Stimulated activated CD4-positive, alpha-beta T cell treated with anti-CD3 and anti-CD28 coated beads, TNF-alpha, amount 100 ng/mL, for 1 hour (primary cell): ENCODE results near the gene DSC3.

Source experiments
- DNase-seq, 3 donors: peaks; one replicate each; pipeline ENCODE4 v3.0.0-alpha.2; 2020; ENCODE audit warnings: low read depth in 3 of 3, low spot score in 1 of 3

DSC3 gene

DNA sequence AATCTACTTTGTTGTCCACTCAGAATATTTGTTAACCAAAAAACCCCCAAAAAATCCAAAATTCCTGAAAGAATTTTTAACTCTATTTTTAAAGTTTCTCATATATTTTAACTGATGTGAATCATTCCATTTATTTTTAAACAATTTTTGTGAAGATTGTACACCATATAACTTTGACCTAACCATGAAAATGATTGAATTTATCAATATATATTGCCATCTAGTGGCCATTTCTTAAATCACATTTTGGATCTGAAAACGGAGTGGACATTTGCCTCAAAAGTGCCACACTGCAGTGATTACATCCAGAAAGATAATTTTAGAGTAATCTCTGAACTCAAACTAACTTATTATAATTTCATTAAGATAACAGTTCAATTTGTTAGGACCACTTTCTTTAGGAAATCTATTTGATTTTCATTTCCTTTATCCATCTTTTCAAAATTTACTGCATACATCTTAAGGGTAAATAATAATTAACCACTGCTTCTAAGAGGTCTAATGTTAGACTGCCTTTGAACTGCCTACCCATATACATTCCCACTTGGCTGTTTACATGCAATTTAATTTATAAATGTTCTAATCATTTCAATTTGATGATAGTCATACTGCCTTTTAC lies 71.1 kb downstream of the DSC3 start:
- DNase-seq = no peak

DNA sequence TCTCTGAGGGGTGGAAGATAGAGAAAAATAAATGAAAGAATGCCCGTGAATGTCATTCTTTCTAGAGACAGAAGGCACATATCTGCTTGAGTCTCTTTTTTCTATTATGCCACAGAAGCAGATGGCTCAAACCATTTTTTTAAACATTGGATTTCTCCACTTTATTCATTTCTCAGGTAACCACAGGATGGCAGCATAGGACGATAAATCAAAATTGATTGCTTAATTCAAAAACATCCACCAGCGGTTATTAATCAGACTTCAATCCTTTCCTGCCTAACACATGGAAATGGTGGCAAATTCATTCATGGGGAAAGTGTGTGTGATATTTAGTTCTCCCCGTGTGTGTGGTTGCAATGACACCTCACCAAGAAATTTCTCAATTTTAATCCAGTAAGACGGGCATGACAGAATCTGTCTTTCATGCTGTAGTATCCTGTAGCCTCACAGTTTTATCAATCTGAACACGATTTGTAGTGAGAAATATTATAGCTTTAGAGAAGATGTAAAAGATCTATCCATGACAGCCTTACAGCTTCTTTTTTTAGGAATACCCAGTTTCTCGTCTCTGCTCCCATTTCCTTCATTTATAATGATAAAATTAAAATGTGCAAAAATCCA lies 72.2 kb downstream of the DSC3 start:
- DNase-seq = no peak

DNA sequence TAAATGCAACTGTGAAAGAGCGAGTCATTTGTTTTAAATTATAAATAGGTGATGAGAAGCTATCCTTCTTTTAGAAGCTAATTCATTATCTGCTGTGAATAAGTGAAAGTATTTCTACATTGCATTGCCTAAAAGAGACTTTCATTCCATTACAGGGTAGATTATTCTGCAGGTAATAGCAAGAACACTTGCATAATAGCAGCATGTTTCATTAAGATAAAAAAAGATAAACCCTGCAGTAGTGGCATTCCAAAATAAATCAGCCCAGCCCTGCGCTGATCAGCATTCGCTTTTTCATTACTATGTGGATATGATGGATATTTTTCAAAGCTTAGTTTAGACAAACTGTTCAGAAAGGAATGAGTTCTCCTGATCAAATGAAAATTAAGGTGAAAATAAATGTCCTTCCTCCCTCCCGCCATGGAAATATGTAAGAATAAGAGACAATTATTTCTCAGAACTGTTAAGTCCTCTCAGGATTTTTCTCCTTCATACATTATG lies 72.8 kb downstream of the DSC3 start:
- no peak for DNase-seq

DNA sequence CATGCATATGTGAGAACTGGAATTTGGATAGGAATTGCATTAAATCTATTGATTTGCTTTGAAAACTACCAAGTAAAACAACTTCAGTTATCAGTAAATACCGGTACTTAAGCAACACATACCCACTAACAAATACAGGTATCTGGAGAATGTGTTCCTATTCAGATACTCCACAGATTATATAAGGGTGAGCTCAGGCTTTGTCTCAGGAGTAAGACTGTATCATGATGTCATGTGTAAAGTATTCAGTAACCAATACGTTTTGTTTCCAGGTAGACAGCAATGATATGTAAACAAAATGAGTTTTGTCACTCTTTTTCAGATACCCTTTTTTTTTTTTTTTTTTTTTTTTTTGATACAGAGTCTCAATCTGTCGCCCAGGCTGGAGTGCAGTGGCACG lies 74.8 kb downstream of the DSC3 start:
- DNase-seq = no peak

DNA sequence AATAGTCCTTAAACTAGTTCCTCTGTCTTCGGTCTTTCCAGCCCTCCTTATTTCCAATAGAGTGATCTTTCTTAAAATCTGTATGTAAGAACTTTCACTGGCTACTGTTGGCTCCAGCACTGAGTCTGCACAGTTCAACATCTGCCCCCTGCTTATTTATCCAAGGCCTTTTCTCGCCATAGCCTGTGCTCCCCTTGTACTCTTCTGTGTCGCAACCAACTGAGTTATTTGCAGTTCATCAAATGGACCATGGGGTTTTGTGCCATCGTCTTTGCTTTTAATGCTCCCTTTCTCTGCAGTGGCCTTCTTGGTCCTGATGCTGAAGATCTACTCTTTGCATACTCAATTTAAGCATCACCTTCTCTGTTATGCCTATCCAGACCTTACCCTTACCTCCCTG lies 77.3 kb downstream of the DSC3 start:
- no peak for DNase-seq

DNA sequence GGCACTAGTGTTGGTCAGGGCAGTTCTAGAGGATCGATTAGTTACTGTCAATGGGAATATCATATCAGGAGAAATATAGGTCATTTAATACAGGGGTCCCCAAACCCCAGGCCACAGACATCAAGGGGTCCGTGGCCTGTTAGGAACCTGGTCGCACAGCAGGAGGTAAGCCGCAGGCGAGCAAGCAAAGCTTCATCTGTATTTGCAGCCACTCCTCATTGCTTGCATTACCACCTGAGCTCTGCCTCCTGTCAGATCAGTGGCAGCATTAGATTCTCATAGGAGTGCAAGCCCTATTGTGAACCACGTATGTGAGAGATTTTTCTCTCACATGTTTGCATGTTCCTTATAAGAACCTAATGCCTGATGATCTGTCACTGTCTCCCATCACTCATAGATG lies 81.9 kb downstream of the DSC3 start:
- DNase-seq = no peak

DNA sequence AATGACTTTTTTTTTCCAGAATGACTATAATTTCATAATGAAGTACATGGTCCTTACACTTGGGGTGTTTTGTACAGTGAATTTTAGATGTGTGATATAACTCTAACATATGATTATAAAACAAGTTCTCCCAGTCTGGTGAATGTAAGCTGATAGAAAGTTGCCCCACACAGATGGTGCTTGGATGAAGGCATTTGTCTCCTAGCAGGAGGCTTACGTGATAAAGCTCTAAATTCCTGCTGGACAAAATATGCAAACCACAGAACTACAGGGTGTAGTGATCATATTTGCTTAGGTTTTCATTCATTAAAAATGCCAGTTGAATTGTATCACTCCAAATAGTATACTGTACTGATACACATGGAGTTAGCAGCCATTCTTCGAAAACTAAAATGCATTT lies 85.5 kb downstream of the DSC3 start:
- DNase-seq = no peak

DNA sequence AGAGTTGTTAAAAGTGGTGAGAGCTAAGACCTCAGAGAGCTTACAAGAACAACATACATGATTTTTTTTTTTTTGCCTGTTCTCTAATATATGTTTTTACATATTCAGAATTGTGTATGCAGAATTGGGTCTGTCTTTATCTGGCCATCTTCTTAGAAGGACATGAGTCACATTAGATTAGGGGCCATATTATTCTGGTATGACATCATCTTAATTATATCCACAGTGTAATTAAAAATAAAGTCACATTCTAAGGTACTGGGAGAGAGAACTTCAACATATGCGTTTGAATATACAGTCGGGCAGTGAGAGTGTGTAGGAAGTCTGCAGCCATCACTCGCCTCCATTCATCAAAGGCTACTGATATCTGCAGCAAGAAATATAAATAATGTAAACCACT lies 88.3 kb downstream of the DSC3 start:
- no peak for DNase-seq

DNA sequence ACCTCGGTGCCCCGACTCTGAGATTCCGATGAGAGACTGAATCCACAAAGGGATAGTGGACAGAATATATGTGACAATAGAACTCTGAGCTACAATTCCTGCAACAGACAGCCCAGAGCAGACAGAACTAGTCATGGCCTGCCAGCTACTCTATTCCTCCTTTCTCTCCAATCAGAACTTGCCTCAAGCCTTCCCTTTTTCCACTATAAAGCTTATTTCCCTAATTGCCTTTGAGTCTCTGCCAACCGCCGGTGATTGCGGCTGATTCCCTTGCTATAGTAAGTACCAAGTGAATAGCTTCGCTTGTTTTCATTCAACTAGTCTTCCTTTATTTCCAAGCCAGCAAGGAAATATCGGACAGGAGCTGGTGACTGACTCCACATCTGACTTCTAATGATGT lies 96.8 kb downstream of the DSC3 start:
- no peak for DNase-seq

DNA sequence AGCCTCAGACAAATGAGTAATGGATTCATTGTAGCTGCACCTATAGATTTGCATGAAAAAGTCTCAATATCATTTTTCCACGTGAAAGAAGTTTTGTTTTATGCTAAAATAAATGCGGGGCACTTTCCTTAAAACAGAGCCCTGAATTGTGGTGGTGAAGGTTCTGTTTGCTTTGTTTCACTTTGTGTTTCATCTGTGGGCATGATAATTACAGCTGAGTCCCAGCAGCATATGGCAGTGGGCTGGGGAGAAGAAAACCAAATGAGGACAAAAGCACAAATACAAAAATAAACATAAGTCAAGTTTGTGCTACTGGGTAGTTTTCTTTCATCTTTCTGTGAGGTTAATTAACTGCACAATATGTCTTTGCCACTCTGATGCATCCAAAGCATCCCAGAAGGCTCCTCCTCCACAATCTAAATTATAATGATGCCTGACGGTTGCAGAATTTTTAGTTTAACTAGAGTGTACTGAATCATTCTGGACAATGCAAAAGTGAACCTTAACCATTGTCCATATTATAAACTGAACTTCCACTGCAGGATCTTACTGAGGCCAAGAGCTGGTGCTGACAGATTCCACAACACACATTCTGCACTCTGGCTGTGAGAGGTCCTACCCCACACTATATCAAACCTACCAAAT lies 97.6 kb downstream of the DSC3 start:
- DNase-seq = no peak

DNA sequence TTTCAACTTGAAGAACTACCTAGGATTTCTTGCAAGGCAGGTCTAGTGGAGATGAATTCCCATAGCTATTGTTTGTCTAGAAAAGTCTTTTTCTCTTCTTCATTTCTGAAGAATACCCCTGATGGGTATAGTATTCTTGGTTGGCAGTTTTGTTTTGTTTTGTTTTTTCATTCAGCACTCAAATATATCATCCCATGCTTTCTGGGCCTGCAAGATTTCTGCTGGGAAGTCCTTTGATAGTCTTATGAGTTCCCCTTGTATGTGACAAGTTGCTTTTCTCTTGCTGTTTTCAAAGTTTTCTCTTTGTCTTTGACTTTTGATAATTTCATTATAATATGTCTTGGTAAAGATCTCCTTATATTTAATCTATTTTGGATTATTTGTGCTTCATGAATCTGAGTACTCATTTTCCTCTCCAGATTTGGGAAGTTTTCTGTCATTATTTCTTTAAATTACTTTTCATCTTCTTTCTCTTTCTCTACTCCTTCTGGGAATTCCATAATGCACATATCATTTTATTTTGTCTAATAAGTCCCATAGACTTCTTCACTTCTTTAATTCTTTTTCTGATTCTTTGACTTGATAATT lies 101.5 kb downstream of the DSC3 start:
- no peak for DNase-seq
